ENCODE results near the gene ATRNL1.

DNA sequence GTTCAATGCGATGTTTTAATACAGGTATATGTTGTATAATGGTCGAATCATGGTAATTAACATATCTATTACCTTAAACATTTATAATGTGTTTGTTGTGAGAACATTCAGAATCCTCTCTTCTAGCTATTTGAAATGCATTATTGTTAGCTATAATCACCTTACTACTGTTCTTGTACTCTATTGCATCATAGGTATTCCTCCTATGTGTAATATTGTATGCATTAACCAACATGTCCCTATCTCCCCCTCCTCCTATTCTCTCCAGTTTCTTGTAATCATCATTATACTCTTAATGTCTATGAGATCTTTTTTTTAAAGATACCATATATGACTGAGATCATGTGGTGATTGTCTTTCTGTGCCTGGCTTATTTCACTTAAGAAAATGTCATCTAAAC lies 235.2 kb downstream of the ATRNL1 start:
- TF ChIP-seq, protein P1, sequence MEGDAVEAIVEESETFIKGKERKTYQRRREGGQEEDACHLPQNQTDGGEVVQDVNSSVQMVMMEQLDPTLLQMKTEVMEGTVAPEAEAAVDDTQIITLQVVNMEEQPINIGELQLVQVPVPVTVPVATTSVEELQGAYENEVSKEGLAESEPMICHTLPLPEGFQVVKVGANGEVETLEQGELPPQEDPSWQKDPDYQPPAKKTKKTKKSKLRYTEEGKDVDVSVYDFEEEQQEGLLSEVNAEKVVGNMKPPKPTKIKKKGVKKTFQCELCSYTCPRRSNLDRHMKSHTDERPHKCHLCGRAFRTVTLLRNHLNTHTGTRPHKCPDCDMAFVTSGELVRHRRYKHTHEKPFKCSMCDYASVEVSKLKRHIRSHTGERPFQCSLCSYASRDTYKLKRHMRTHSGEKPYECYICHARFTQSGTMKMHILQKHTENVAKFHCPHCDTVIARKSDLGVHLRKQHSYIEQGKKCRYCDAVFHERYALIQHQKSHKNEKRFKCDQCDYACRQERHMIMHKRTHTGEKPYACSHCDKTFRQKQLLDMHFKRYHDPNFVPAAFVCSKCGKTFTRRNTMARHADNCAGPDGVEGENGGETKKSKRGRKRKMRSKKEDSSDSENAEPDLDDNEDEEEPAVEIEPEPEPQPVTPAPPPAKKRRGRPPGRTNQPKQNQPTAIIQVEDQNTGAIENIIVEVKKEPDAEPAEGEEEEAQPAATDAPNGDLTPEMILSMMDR (IDR thresholded peaks at IDR 0.05), result no peak
- TF ChIP-seq POLR2A (IDR thresholded peaks at IDR 0.05), result no peak
